Ovary (tissue), 9 donors: ENCODE results near the gene SCN2A. TPM values are rescaled to one million over a fixed set of nuclear protein-coding genes. Genes with fewer than 3 reads are reported as not detected.

Experiments used
- DNase-seq, 5 donors: peaks; one replicate each; pipeline ENCODE4 v3.0.0-alpha.2; 2019 to 2020
- H3K27ac ChIP-seq, 2 donors: fragments of 200-600 bp; one replicate each; pipeline versions ENCODE4 v1.5.1 to v1.8.0; 2019 to 2022
- H3K27me3 ChIP-seq: fragments of 200-600 bp; one replicate; pipeline ENCODE4 v1.8.0; 2022
- H3K36me3 ChIP-seq: fragments of 200-600 bp; sonication (generic); one replicate; pipeline ENCODE4 v1.5.1; 2019
- H3K4me1 ChIP-seq: one replicate; pipeline ENCODE4 v1.8.1; 2013; ENCODE audit warnings: mild to moderate bottlenecking, moderate library complexity; ENCODE audit not compliant: insufficient read depth
- H3K4me3 ChIP-seq: fragments of 200-600 bp; sonication (generic); one replicate; pipeline ENCODE4 v1.5.1; 2017
- H3K9me3 ChIP-seq, 2 donors: fragments of 200-600 bp in 1 of 2; sonication (generic) in 1 of 2; one replicate each; pipeline versions ENCODE4 v1.5.1 to v1.8.1; 2013 to 2019; ENCODE audit warnings: mild to moderate bottlenecking in 1 of 2, moderate library complexity in 1 of 2
- EP300 ChIP-seq: sonication (generic); formaldehyde crosslinking; IDR thresholded peaks from one replicate; pipeline ENCODE4 v1.6.1; 2017; ENCODE audit warnings: antibody characterized with exemption
- POLR2A ChIP-seq: fragments of 450-650 bp; IDR thresholded peaks from one replicate; pipeline ENCODE4 v1.6.1; 2017; ENCODE audit warnings: antibody characterized with exemption, mild to moderate bottlenecking, moderate library complexity
- WGBS, 3 donors: extraction: QIAGEN DNeasy Blood & Tissue Kit in 1 of 3; methylation state at CpG; one replicate each; pipeline versions ENCODE4 v1.1.5 to v1.1.7; 2013 to 2017; 5-methylcytosine and 5-hydroxymethylcytosine counted together
- intact Hi-C, 4 donors: fragments of 100-400 bp; cut with DNase I; formaldehyde crosslinking; loops; one replicate each; pipeline versions ENCODE4 v1.11.0 to v1.15.1; 2022 to 2023
- polyA plus RNA-seq, 2 donors: library from polyadenylated mRNA; stranded (reverse); fragments of 200-250 nt in 1 of 2; fragments of 350-450 nt in 1 of 2; fragmentation: Illumina TruSeq in 1 of 2; extraction: RNeasy Lipid Tissue Mini Kit (QIAGEN cat#74804) in 1 of 2; gene quantifications; one replicate each; pipeline ENCODE4 v1.2.3, GENCODE V29; 2013 to 2014
- total RNA-seq, 7 donors: library from RNA; depleted of rRNA in 2 of 7; stranded (reverse); fragments of >200 nt in 2 of 7; fragmentation: NEBNext Ultra II Directional in 3 of 7; extraction: Animal tissue kit (Norgen Biotek cat#: 25700) in 3 of 7; gene quantifications; one replicate each; pipeline versions ENCODE4 v1.1.0 to v1.2.4, GENCODE V29; 2016 to 2023
- TF ChIP-seq, protein P1 (sequence below), 3 donors: fragments of 450-650 bp in 2 of 3; fragments of 200-600 bp in 1 of 3; IDR thresholded peaks; one replicate each; pipeline versions ENCODE4 v1.5.1 to v1.8.0; 2016 to 2022; ENCODE audit warnings: antibody characterized with exemption in 3 of 3, mild to moderate bottlenecking in 1 of 3
- donor health status: DM: no; HTN: no; CAD: no; lungs with moderate emphysema.
- donor health status: DM: no; HTN: no; CAD: no.
- donor health status: Bipolar disorder and iron deficiency.
- donor health status: DM: yes; HTN: yes; CAD: no.
- donor health status: DM: no; HTN: no; CAD: no.
- donor health status: DM: yes; HTN: yes; CAD: no.

The SCN2A gene
- total and polyA plus RNA-seq, 9 donors: 0.15 to 1.4 (median 0.61) TPM

DNA sequence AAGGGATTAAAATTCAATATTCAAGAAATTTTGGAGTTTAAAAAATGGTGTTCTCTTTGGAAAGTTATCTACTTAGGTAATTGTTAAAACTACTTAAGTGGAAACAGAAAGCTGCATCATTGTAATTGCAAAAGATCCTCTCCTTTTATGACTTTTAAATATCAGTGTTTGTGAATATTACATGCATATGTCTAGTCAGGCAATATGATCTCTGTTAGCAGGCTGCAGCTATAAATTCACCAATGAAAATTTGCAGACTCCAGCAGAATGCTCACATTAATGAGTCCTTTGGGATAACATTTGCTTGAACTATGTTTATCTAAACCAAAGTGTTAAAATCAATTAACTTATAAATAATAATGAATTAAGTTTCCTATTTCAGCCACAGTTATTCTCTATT lies 171.1 kb downstream of the SCN2A start:
- Histone ChIP-seq H3K4me1 (no peaks in the 10 kb centered on the region), H3K36me3 (no peaks in the 10 kb centered on the region), H3K4me3 (no peak overlapping the region), H3K9me3 (no peaks in the 10 kb centered on the region), H3K27me3 (no peaks in the 10 kb centered on the region), H3K27ac (no peak overlapping the region)
- DNase-seq: no peak
- intact Hi-C loops: no loop called here
- TF ChIP-seq, protein P1, sequence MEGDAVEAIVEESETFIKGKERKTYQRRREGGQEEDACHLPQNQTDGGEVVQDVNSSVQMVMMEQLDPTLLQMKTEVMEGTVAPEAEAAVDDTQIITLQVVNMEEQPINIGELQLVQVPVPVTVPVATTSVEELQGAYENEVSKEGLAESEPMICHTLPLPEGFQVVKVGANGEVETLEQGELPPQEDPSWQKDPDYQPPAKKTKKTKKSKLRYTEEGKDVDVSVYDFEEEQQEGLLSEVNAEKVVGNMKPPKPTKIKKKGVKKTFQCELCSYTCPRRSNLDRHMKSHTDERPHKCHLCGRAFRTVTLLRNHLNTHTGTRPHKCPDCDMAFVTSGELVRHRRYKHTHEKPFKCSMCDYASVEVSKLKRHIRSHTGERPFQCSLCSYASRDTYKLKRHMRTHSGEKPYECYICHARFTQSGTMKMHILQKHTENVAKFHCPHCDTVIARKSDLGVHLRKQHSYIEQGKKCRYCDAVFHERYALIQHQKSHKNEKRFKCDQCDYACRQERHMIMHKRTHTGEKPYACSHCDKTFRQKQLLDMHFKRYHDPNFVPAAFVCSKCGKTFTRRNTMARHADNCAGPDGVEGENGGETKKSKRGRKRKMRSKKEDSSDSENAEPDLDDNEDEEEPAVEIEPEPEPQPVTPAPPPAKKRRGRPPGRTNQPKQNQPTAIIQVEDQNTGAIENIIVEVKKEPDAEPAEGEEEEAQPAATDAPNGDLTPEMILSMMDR (IDR thresholded peaks at IDR 0.05): no peak
- TF ChIP-seq POLR2A (no peak), EP300 (no peak)

DNA sequence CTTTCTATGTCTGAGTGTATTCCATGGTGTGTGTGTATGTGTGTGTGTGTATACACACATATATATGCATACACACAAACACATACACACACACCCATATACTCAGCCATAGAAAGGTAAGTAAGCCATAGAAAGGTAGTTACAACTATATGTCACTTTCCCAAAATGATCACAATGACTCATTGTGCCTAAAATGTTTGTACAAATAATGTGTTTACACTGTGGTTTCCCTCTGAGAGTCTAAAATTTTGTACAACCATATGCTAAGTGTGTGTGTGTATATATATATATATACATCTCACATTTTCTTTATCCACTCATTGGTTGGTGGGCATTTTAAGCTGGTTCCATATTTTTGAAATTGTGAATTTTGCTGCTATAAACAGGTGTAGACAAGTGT lies 175.0 kb downstream of the SCN2A start:
- Histone ChIP-seq H3K9me3 (no peaks in the 10 kb centered on the region), H3K4me3 (no peak overlapping the region), H3K27me3 (no peaks in the 10 kb centered on the region), H3K36me3 (no peaks in the 10 kb centered on the region), H3K4me1 (no peaks in the 10 kb centered on the region), H3K27ac (no peak overlapping the region)
- intact Hi-C loops: no loop called here
- TF ChIP-seq EP300 (no peak), POLR2A (no peak)
- no peak for DNase-seq

DNA sequence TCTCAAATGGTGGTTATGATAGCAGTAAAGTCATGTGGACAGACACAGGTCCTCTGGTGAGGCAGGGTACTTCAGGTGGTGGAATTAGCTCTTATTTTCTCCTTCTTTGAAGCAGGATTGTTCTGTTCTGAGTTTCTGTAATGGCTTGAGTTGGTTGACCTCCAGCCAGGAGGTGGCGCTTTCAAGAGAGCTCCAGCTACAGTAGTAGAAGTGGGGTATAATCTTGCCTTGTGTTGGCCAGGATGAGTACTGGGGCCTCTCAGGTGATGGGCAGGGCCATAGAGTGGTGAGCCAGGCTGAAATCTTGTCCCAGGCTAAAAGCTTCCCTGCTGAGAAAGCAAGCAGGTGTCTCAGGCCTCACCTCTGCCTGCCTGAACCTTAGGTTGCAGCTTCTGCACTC lies 177.8 kb downstream of the SCN2A start:
- Histone ChIP-seq H3K4me3 (no peak overlapping the region), H3K36me3 (no peaks in the 10 kb centered on the region), H3K9me3 (no peaks in the 10 kb centered on the region), H3K27me3 (no peaks in the 10 kb centered on the region), H3K4me1 (no peaks in the 10 kb centered on the region), H3K27ac (no peak overlapping the region)
- TF ChIP-seq EP300: no peak
- TF ChIP-seq, protein P1 (IDR thresholded peaks at IDR 0.05): no peak
- no peak for DNase-seq
- intact Hi-C loops: no loop called here
- 98 to 100% (median 100%) methylated on average over 1 of the region's 1 CpG for WGBS, 3 donors

DNA sequence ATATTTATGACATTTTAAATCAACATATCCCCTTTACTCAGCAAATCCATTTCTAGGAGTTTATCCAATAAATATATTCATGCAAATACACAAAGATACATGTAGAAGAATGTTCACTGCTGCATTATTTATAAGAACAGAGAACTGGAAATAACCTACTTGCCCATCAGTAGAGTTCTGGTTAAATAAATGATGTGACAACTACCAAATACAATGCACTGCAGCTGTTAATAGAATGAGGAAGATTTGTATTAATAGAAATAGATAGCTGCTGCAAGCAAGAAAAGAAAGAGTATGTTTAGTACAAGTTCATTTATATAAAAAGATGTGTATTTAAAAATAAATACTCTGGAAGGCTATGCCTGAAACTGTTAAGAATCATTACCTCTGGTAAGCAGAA lies 181.0 kb downstream of the SCN2A start:
- intact Hi-C loops: no loop called here
- Histone ChIP-seq H3K27me3 (no peaks in the 10 kb centered on the region), H3K9me3 (no peaks in the 10 kb centered on the region), H3K27ac (no peak overlapping the region), H3K4me3 (no peak overlapping the region), H3K36me3 (no peaks in the 10 kb centered on the region), H3K4me1 (no peaks in the 10 kb centered on the region)
- DNase-seq: no peak
- TF ChIP-seq POLR2A: no peak
- TF ChIP-seq, protein P1 (IDR thresholded peaks at IDR 0.05): no peak
- no peak for TF ChIP-seq EP300

DNA sequence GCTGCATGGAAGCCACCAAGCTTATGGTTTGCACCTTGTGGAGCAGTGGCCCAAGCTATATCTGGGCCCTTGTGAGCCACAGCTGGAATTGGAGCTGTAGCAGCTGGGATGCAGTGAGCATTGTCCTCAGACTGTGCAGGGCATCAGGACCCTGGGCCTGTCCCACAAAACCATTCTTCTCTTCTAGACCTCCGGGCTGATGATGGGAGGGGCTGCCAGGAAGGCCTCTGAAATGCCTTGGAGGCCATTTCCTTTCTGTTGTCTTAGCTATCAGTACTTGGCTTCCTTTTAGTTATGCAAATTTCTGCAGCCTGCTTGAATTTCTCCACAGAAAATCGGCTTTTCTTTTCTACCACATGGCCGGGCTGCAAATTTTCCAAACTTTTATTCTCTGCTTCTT lies 183.9 kb downstream of the SCN2A start:
- no peaks in the 10 kb centered on the region for H3K27me3 ChIP-seq
- no peak overlapping the region for H3K4me3 ChIP-seq
- no peaks in the 10 kb centered on the region for H3K9me3 ChIP-seq
- no peaks in the 10 kb centered on the region for H3K4me1 ChIP-seq
- intact Hi-C loops: no loop called here
- 89 to 95% (median 93%) methylated on average over 3 of the region's 3 CpGs for WGBS, 3 donors
- no peak overlapping the region for H3K27ac ChIP-seq
- TF ChIP-seq, protein P1 (IDR thresholded peaks at IDR 0.05): no peak
- TF ChIP-seq EP300 (no peak), POLR2A (no peak)
- no peaks in the 10 kb centered on the region for H3K36me3 ChIP-seq
- DNase-seq: no peak
